ENCODE measurements around the gene SMCO3. TPM values are rescaled to one million over a fixed set of nuclear protein-coding genes. Genes with fewer than 3 reads are reported as not detected.

SMCO3 gene
- total and polyA plus RNA-seq, 2 donors (not counting 1 experiment from before 2014, with no cell fraction given): not detected

GRCh38 chr12:14777271-14777670, 36.7 kb downstream of the SMCO3 start:
- Histone ChIP-seq H3K4me1 (ENCODE audit: control insufficient read depth in 2 of 2, insufficient read depth in 2 of 2, low read length in 2 of 2) (peaks cover 5 to 18% of the 10 kb centered on the region in 2 donors), H2AFZ (ENCODE audit: insufficient read depth, low read depth, low read length, poor library complexity, severe bottlenecking) (no peak overlapping the region), H3K9me3 (ENCODE audit: control extremely low read depth in 1 of 3, control insufficient read depth in 2 of 3, insufficient read depth in 1 of 3, low read length in 2 of 3) (peaks cover 0 to 9% (median 0%) of the 10 kb centered on the region in 3 donors), H3K4me3 (ENCODE audit: control extremely low read depth in 1 of 5, extremely low read depth in 1 of 5, insufficient read depth in 1 of 5, low read depth in 2 of 5, low read length in 4 of 5) (no peak overlapping the region), H4K20me1 (ENCODE audit: control insufficient read depth, insufficient read depth, low read length, poor library complexity, severe bottlenecking) (no peaks in the 10 kb centered on the region), H3K36me3 (replicated peaks in 1 of 2; ENCODE audit: control extremely low read depth in 1 of 2, control insufficient read depth in 1 of 2, extremely low read depth in 1 of 2, insufficient read depth in 2 of 2, low read length in 1 of 2) (no peaks in the 10 kb centered on the region), H3K79me2 (ENCODE audit: control insufficient read depth, insufficient read depth, low read length) (peaks cover 5% of the 10 kb centered on the region), H3K9ac (ENCODE audit: low read length) (no peak overlapping the region), H3K27ac (ENCODE audit: low read length in 2 of 2) (no peak overlapping the region), H3K4me2 (replicated peaks; ENCODE audit: low read depth, low read length, poor library complexity, severe bottlenecking) (no peak overlapping the region), H3K27me3 (replicated peaks in 1 of 4; ENCODE audit: control extremely low read depth in 1 of 4, control insufficient read depth in 3 of 4, insufficient read depth in 4 of 4, low read length in 3 of 4) (no peaks in the 10 kb centered on the region)
- Mint-ChIP-seq H3K4me3 (no peak overlapping the region), H3K4me1 (peaks cover 30% of the 10 kb centered on the region), H3K27me3 (no peaks in the 10 kb centered on the region), H3K9me3 (ENCODE audit: insufficient read depth) (no peaks in the 10 kb centered on the region), H3K27ac (no peak overlapping the region)
- TF ChIP-seq CTCF (IDR thresholded peaks at IDR 0.05) (no peak), EZH2 (IDR thresholded peaks at IDR 0.05; ENCODE audit: borderline replicate concordance, insufficient read depth, low read depth, low read length, poor library complexity, severe bottlenecking) (no peak)
- POLR2A ChIA-PET: no interaction called here
- intact Hi-C loops (cut with micrococcal nuclease): no loop called here
- WGBS (ENCODE audit: insufficient coverage): 100% methylated on average over 1 of the region's 3 CpGs
- no peak for ATAC-seq (ENCODE audit: low read depth)
- CTCF ChIA-PET: interaction anchor here (0.8 to 1.7 kb wide), 5 partner anchors 8 to 444 kb away, joined by 3 to 6 read pairs (median 3); partner anchors contain the start of gene RERG
- DNase-seq: no peak

GRCh38 chr12:14776236-14776961, 37.6 kb downstream of the SMCO3 start:
- DNase-seq: no peak

More at GRCh38 chr12:14776236-14776961, 37.6 kb downstream of the SMCO3 start:
- intact Hi-C loops (cut with micrococcal nuclease): no loop called here
- no peak for ATAC-seq (ENCODE audit: low read depth)
- Histone ChIP-seq H2AFZ (ENCODE audit: insufficient read depth, low read depth, low read length, poor library complexity, severe bottlenecking) (no peak overlapping the region), H3K4me3 (ENCODE audit: control extremely low read depth in 1 of 5, extremely low read depth in 1 of 5, insufficient read depth in 1 of 5, low read depth in 2 of 5, low read length in 4 of 5) (no peak overlapping the region), H3K79me2 (ENCODE audit: control insufficient read depth, insufficient read depth, low read length) (peaks cover 5% of the 10 kb centered on the region), H4K20me1 (ENCODE audit: control insufficient read depth, insufficient read depth, low read length, poor library complexity, severe bottlenecking) (no peaks in the 10 kb centered on the region), H3K27ac (ENCODE audit: low read length in 2 of 2) (no peak overlapping the region), H3K9ac (ENCODE audit: low read length) (no peak overlapping the region), H3K27me3 (replicated peaks in 1 of 4; ENCODE audit: control extremely low read depth in 1 of 4, control insufficient read depth in 3 of 4, insufficient read depth in 4 of 4, low read length in 3 of 4) (no peaks in the 10 kb centered on the region), H3K9me3 (ENCODE audit: control extremely low read depth in 1 of 3, control insufficient read depth in 2 of 3, insufficient read depth in 1 of 3, low read length in 2 of 3) (peaks cover 0 to 10% (median 0%) of the 10 kb centered on the region in 3 donors), H3K4me1 (ENCODE audit: control insufficient read depth in 2 of 2, insufficient read depth in 2 of 2, low read length in 2 of 2) (peaks cover 11 to 26% of the 10 kb centered on the region in 2 donors), H3K4me2 (replicated peaks; ENCODE audit: low read depth, low read length, poor library complexity, severe bottlenecking) (no peak overlapping the region), H3K36me3 (replicated peaks in 1 of 2; ENCODE audit: control extremely low read depth in 1 of 2, control insufficient read depth in 1 of 2, extremely low read depth in 1 of 2, insufficient read depth in 2 of 2, low read length in 1 of 2) (no peaks in the 10 kb centered on the region)
- CTCF ChIA-PET: interaction anchor here (0.6 to 2.6 kb wide), 7 partner anchors 8 to 445 kb away, joined by 3 to 9 read pairs (median 4); partner anchors contain the start of gene RERG
- Mint-ChIP-seq H3K9me3 (ENCODE audit: insufficient read depth) (no peaks in the 10 kb centered on the region), H3K27ac (no peak overlapping the region), H3K4me3 (no peak overlapping the region), H3K27me3 (no peaks in the 10 kb centered on the region), H3K4me1 (peaks cover 36% of the 10 kb centered on the region)
- WGBS (ENCODE audit: insufficient coverage): 100% methylated on average over 3 of the region's 5 CpGs
- POLR2A ChIA-PET: interaction anchor here (3.5 kb wide), 1 partner anchor 26 kb away, joined by 17 read pairs; the partner anchor contains the start of genes C12orf60 and WBP11
- TF ChIP-seq CTCF (IDR thresholded peaks at IDR 0.05) (peak; percentile 38), EZH2 (IDR thresholded peaks at IDR 0.05; ENCODE audit: borderline replicate concordance, insufficient read depth, low read depth, low read length, poor library complexity, severe bottlenecking) (no peak)
